Hepatocyte (in vitro differentiated cells): ENCODE measurements around the gene C20orf202.

Experiments
- EZH2 ChIP-seq: fragments of 200-600 bp; sonication (generic); IDR thresholded peaks from 2 replicates; pipeline ENCODE4 v1.6.1; 2016; ENCODE audit warnings: antibody characterized with exemption, mild to moderate bottlenecking, borderline replicate concordance
- TF ChIP-seq, protein P1 (sequence below): fragments of 200-600 bp; sonication (generic); IDR thresholded peaks from 2 replicates; pipeline ENCODE4 v1.5.1; 2016; ENCODE audit warnings: antibody characterized with exemption, mild to moderate bottlenecking; ENCODE audit not compliant: poor library complexity

GRCh38 chr20:1178103-1178502 lies 25.2 kb upstream of the C20orf202 start:
- no peak for TF ChIP-seq EZH2
- TF ChIP-seq, protein P1, sequence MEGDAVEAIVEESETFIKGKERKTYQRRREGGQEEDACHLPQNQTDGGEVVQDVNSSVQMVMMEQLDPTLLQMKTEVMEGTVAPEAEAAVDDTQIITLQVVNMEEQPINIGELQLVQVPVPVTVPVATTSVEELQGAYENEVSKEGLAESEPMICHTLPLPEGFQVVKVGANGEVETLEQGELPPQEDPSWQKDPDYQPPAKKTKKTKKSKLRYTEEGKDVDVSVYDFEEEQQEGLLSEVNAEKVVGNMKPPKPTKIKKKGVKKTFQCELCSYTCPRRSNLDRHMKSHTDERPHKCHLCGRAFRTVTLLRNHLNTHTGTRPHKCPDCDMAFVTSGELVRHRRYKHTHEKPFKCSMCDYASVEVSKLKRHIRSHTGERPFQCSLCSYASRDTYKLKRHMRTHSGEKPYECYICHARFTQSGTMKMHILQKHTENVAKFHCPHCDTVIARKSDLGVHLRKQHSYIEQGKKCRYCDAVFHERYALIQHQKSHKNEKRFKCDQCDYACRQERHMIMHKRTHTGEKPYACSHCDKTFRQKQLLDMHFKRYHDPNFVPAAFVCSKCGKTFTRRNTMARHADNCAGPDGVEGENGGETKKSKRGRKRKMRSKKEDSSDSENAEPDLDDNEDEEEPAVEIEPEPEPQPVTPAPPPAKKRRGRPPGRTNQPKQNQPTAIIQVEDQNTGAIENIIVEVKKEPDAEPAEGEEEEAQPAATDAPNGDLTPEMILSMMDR, result no peak
